Glutamatergic neuron (in vitro differentiated cells): Measurements from ENCODE around the gene ANXA6. TPM values are rescaled to one million over a fixed set of nuclear protein-coding genes. Genes with fewer than 3 reads are reported as not detected.

ENCODE experiments used
- DNase-seq: peaks from one replicate; pipeline ENCODE4 v3.0.0; 2022
- H3K27ac Mint-ChIP-seq: one replicate; pipeline ENCODE4 v1.8.0; 2020; ENCODE audit warnings: mild to moderate bottlenecking, mixed read lengths, inconsistent platforms; ENCODE audit not compliant: unreplicated experiment
- H3K27me3 Mint-ChIP-seq: one replicate; pipeline ENCODE4 v1.8.0; 2020; ENCODE audit warnings: mild to moderate bottlenecking, moderate library complexity, mixed read lengths, inconsistent platforms; ENCODE audit not compliant: unreplicated experiment
- H3K36me3 Mint-ChIP-seq: one replicate; pipeline ENCODE4 v1.8.0; 2020; ENCODE audit warnings: mild to moderate bottlenecking, mixed read lengths, inconsistent platforms; ENCODE audit not compliant: unreplicated experiment
- H3K4me1 Mint-ChIP-seq: one replicate; pipeline ENCODE4 v1.8.0; 2020; ENCODE audit warnings: mild to moderate bottlenecking, low read depth, mixed read lengths, inconsistent platforms; ENCODE audit not compliant: unreplicated experiment
- H3K4me3 Mint-ChIP-seq: one replicate; pipeline ENCODE4 v1.8.0; 2020; ENCODE audit warnings: mild to moderate bottlenecking, mixed read lengths, inconsistent platforms; ENCODE audit not compliant: unreplicated experiment
- H3K9me3 Mint-ChIP-seq: one replicate; pipeline ENCODE4 v1.8.0; 2020; ENCODE audit warnings: mild to moderate bottlenecking, moderate library complexity, mixed read lengths, inconsistent platforms; ENCODE audit not compliant: unreplicated experiment
- total RNA-seq: library from RNA; stranded (reverse); fragmentation: NEBNext Ultra II Directional; extraction: Animal tissue kit (Norgen Biotek cat#: 25700); gene quantifications from one replicate; pipeline ENCODE4 v1.2.1, GENCODE V29; 2021; ENCODE audit not compliant: unreplicated experiment
- TF ChIP-seq, protein P1 (sequence below): fragments of 200-600 bp; sonication (generic); IDR thresholded peaks from one replicate; pipeline ENCODE4 v1.5.0; 2021; ENCODE audit not compliant: partially characterized antibody, unreplicated experiment

ANXA6 gene
- total RNA-seq, 1 donor from 2014 or later = 143 TPM

DNA sequence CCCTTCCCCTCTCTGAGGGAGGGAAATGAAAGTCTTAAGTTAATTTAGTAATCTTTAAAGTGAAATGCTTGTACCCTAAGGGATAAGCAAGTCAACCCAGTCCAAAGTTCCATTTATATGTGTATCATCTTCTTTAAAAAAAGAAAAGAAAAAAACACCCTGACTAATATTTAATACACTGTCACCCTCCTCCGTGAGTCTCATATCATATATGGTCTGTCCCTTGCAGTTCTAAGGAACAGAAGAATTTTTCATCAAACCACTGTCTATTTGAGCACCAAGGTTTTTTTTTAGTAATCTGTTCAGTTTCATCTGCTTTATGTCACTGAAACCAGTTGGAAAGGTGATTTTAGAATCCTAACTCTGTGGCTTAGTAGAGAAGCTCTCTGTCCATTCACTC, 92.0 kb downstream of the ANXA6 start:
- peaks cover 6% of the 10 kb centered on the region for H3K4me1 Mint-ChIP-seq
- TF ChIP-seq, protein P1, sequence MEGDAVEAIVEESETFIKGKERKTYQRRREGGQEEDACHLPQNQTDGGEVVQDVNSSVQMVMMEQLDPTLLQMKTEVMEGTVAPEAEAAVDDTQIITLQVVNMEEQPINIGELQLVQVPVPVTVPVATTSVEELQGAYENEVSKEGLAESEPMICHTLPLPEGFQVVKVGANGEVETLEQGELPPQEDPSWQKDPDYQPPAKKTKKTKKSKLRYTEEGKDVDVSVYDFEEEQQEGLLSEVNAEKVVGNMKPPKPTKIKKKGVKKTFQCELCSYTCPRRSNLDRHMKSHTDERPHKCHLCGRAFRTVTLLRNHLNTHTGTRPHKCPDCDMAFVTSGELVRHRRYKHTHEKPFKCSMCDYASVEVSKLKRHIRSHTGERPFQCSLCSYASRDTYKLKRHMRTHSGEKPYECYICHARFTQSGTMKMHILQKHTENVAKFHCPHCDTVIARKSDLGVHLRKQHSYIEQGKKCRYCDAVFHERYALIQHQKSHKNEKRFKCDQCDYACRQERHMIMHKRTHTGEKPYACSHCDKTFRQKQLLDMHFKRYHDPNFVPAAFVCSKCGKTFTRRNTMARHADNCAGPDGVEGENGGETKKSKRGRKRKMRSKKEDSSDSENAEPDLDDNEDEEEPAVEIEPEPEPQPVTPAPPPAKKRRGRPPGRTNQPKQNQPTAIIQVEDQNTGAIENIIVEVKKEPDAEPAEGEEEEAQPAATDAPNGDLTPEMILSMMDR = no peak
- no peak overlapping the region for H3K4me3 Mint-ChIP-seq
- no peak for DNase-seq
- peaks cover 2% of the 10 kb centered on the region for H3K9me3 Mint-ChIP-seq
- H3K36me3 Mint-ChIP-seq = peaks cover 3% of the 10 kb centered on the region
- peaks cover 8% of the 10 kb centered on the region for H3K27me3 Mint-ChIP-seq
- H3K27ac Mint-ChIP-seq = no peak overlapping the region

DNA sequence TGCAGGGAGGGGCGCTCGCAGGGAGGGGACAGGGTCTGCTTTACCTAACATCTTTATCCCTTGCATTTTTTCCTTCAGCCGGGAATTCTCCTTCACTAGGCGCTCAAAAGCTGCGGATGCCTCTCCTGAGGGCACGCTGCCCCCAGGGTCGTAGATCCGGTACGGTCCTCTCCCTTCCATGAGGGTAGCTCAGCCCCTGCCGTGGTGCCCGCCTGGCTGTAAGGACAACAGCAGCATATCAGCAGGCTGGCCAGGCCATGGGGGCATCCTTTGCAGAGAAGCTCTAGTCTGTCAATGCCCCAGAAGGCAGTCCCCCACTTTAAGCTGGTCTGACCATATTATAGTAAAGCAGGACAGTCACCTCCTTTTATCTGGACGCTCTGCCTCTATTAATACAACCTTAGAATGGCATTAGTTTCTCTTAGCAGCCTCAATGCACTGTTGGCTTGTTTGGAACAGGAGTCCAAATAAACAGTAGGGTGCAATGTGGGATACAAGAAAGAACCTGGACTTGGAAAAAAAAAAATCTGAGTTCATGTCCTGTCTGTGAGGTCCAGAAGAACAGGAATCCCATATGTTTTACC, 92.6 kb downstream of the ANXA6 start:
- Mint-ChIP-seq H3K4me1 (peaks cover 6% of the 10 kb centered on the region), H3K4me3 (no peak overlapping the region), H3K9me3 (peaks cover 2% of the 10 kb centered on the region), H3K36me3 (peaks cover 3% of the 10 kb centered on the region), H3K27me3 (peaks cover 8% of the 10 kb centered on the region), H3K27ac (no peak overlapping the region)
- no peak for DNase-seq
- TF ChIP-seq, protein P1 = no peak

DNA sequence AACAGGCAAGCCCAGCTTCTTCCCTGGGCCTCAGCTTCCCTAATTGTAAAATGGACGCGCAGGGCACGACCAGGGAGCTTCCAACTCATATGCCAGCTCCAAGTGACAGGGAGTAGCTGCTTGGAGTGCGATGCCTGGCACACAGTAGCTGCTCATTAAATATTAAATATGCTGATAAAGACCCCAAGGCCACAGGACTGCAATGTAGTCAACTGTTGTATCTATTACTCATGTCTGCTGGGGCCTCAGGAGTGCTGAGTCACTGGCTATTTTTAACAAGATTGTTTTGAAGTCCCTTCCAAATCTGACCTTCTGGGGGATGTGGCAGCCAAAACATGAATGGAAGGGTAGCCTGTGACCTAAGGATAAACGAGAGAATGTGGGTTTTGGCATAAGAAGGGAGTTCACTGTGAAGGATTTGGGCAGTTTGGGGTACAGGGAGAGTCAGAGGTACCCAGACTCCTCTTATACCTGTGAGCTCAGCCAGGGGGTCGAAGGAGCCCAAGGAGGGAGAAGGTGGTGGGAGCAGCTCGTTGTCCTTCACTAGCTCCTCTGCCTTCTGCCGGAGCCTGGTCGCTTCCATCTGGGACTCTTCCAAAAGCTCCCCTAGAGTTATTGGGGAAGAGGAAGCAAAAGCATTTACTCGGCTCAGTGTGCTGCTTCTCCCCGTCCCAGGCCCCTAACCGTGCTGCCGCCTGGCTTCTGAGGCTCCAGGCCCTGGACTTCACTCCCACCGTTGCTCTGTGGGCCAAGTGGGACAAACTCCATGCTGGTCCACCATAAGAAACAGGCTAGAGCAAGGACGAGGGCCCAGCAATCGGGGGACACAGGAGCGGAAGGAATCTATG, 94.2 kb downstream of the ANXA6 start:
- TF ChIP-seq, protein P1 = no peak
- DNase-seq = no peak
- Mint-ChIP-seq H3K4me3 (no peak overlapping the region), H3K36me3 (peaks cover 3% of the 10 kb centered on the region), H3K27me3 (peaks cover 8% of the 10 kb centered on the region), H3K4me1 (peaks cover 11% of the 10 kb centered on the region), H3K9me3 (peaks cover 2% of the 10 kb centered on the region), H3K27ac (no peak overlapping the region)

DNA sequence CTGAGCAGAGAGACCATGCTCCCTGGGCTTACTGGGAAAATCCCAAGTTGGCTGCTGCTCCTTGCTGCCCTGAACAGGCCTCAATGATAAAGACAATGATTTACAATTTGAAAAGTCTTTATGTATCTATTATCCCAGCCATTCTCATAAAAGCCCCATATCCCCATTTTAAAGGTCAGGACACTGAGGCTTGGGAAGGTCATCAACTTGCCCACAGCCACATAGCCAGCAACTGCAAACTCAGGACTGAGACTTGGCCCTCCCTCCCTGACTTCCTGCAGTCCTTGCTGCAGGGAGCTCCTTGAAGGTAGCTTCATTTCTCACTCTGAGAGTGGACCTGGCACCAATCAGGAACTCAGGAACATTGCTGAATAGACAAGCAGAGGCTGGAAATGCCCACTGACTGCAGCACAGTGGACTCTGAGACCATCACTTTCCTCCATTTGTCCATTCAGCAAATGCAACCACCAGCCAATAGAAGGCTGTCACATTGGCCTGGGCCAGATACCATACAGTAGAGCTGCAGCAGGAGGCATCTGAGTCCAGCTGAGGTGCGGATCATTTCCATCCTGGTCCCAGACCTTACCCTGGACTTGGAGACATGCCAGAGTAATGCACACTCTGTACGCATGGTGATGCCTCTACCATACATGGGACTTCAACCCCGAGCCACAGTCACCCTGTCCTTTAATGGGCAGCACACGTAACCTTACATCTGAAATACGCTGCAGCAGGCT, 95.0 kb downstream of the ANXA6 start:
- Mint-ChIP-seq H3K4me3 (no peak overlapping the region), H3K36me3 (peaks cover 3% of the 10 kb centered on the region), H3K27me3 (peaks cover 6% of the 10 kb centered on the region), H3K27ac (no peak overlapping the region), H3K4me1 (peaks cover 9% of the 10 kb centered on the region), H3K9me3 (peaks cover 2% of the 10 kb centered on the region)
- TF ChIP-seq, protein P1 = no peak
- no peak for DNase-seq
